ENCODE measurements around the gene COX6A2.

COX6A2 gene

GRCh38 chr16:31464348-31464769 lies 36.2 kb upstream of the COX6A2 start:
- no peak for TF ChIP-seq CTCF (IDR thresholded peaks at IDR 0.05)
- Histone ChIP-seq H3K36me3 (ENCODE audit: control insufficient read depth, insufficient read depth, low read length) (no peaks in the 10 kb centered on the region), H3K79me2 (no peaks in the 10 kb centered on the region), H3K4me3 (ENCODE audit: low read depth, low read length) (no peak overlapping the region), H3K4me2 (ENCODE audit: low read length) (no peak overlapping the region), H3K9ac (no peak overlapping the region), H3K27ac (no peak overlapping the region), H3K9me3 (ENCODE audit: control insufficient read depth, low read length) (no peaks in the 10 kb centered on the region), H2AFZ (no peak overlapping the region), H3K27me3 (ENCODE audit: control insufficient read depth, insufficient read depth, low read length) (no peaks in the 10 kb centered on the region), H3K4me1 (peaks cover 4% of the 10 kb centered on the region)

- Histone ChIP-seq H3K36me3 (ENCODE audit: control insufficient read depth, insufficient read depth, low read length) (no peaks in the 10 kb centered on the region), H3K27me3 (ENCODE audit: control insufficient read depth, insufficient read depth, low read length) (no peaks in the 10 kb centered on the region), H3K9ac (no peak overlapping the region), H3K4me1 (peaks cover 7% of the 10 kb centered on the region), H3K27ac (no peak overlapping the region), H3K4me3 (ENCODE audit: low read depth, low read length) (no peak overlapping the region), H3K79me2 (no peaks in the 10 kb centered on the region), H3K4me2 (ENCODE audit: low read length) (no peak overlapping the region), H2AFZ (no peak overlapping the region), H3K9me3 (ENCODE audit: control insufficient read depth, low read length) (no peaks in the 10 kb centered on the region)
- TF ChIP-seq CTCF (IDR thresholded peaks at IDR 0.05), result no peak
These were observed 34.0 kb upstream of the COX6A2 start for GRCh38 chr16:31461921-31462804.

- Histone ChIP-seq H3K36me3 (ENCODE audit: control insufficient read depth, insufficient read depth, low read length) (no peaks in the 10 kb centered on the region), H3K4me3 (ENCODE audit: low read depth, low read length) (no peak overlapping the region), H3K4me1 (peaks cover 10% of the 10 kb centered on the region), H3K27ac (no peak overlapping the region), H3K9ac (no peak overlapping the region), H3K27me3 (ENCODE audit: control insufficient read depth, insufficient read depth, low read length) (no peaks in the 10 kb centered on the region), H2AFZ (no peak overlapping the region), H3K9me3 (ENCODE audit: control insufficient read depth, low read length) (no peaks in the 10 kb centered on the region), H3K79me2 (peaks cover 6% of the 10 kb centered on the region), H3K4me2 (ENCODE audit: low read length) (no peak overlapping the region)
- no peak for TF ChIP-seq CTCF (IDR thresholded peaks at IDR 0.05)
These were observed 33.2 kb upstream of the COX6A2 start for GRCh38 chr16:31461201-31461920.

GRCh38 chr16:31460582-31461002 lies 32.4 kb upstream of the COX6A2 start:
- no peaks in the 10 kb centered on the region for H3K36me3 ChIP-seq (ENCODE audit: control insufficient read depth, insufficient read depth, low read length)

More at GRCh38 chr16:31460582-31461002, 32.4 kb upstream of the COX6A2 start:
- Histone ChIP-seq H2AFZ (peak overlapping the region; percentile 90), H3K4me2 (ENCODE audit: low read length) (peak overlapping the region; percentile 89), H3K79me2 (peaks cover 10% of the 10 kb centered on the region), H3K27ac (peak overlapping the region; percentile 98), H3K4me1 (peaks cover 13% of the 10 kb centered on the region), H3K9me3 (ENCODE audit: control insufficient read depth, low read length) (no peaks in the 10 kb centered on the region), H3K4me3 (ENCODE audit: low read depth, low read length) (peak overlapping the region; percentile 88), H3K9ac (no peak overlapping the region), H3K27me3 (ENCODE audit: control insufficient read depth, insufficient read depth, low read length) (no peaks in the 10 kb centered on the region)
- peak; percentile 74 for TF ChIP-seq CTCF (IDR thresholded peaks at IDR 0.05)

Data from parathyroid adenoma (tissue), 2 donors.